ENCODE data around the gene SLK.

SLK gene

DNA sequence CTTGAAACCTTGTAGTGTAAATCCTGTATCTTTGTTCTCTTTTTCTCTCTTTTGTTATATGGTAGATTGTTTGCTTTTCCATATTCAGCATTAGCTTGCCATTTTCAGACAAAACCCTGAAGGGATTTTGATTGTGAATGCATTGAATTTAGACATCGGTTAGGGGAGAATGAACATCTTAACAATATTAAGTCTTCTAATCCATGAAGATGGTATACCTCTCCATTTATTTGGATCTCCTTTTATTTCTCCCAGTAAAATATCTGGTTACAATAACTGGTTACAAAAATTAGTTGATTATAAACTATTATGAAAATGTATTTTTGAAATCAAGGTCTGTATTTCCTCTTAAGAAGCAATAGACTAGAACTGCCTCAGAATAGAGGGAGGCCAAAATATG lies 12.4 kb upstream of the SLK start:
- H3K27me3 ChIP-seq (replicated peaks in 2 of 5; ENCODE audit: control insufficient read depth in 4 of 5, insufficient read depth in 5 of 5, low read length in 4 of 5), result peaks cover 0 to 2% (median 0%) of the 10 kb centered on the region in 5 experiments
- no peaks in the 10 kb centered on the region for H3K36me3 ChIP-seq (ENCODE audit: control insufficient read depth in 4 of 4, insufficient read depth in 4 of 4, low read length in 3 of 4)
- ChIA-PET POLR2A (no interaction called here), CTCF (interaction anchor here (0.6 kb wide), 1 partner anchor 24 kb away, joined by 3 read pairs; no protein-coding TSS in a partner anchor)
- H3K4me1 ChIP-seq (ENCODE audit: control extremely low read depth in 1 of 4, control insufficient read depth in 4 of 4, insufficient read depth in 4 of 4, low read length in 3 of 4), result no peaks in the 10 kb centered on the region
- H3K4me3 ChIP-seq (ENCODE audit: control insufficient read depth in 1 of 7, extremely low read depth in 1 of 7, insufficient read depth in 4 of 7, low read depth in 2 of 7, low read length in 6 of 7), result no peak overlapping the region
- H3K9me3 ChIP-seq (ENCODE audit: control extremely low read depth in 1 of 5, control insufficient read depth in 4 of 5, insufficient read depth in 2 of 5, low read depth in 1 of 5, low read length in 4 of 5), result peaks cover 0 to 2% (median 0%) of the 10 kb centered on the region in 5 experiments
- no CpG with 5 or more reads among the region's 1 CpG for WGBS (ENCODE audit: insufficient coverage)
- no peak for DNase-seq
- H3K27ac ChIP-seq (ENCODE audit: insufficient read depth in 1 of 2, low read depth in 1 of 2, low read length in 2 of 2, poor library complexity in 1 of 2, severe bottlenecking in 2 of 2), result no peak overlapping the region

DNA sequence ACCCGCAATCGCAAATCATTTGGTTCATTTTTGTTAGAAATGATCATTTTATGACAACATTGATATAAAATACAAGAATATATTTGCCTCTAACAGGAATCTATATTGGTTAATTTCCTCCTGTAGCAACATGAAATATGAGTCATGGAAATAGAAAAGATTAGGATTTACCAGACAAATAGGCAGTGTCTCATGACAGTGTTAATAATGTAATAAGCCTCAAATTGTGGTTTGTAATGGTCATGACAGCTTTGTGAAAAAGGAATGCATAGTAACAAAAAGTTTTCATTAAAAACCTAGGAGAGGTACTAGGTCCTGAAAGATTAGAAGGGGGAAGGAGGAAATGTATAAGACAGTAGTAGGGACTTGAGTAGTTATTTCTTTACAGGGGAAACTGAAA lies 7.9 kb upstream of the SLK start:
- no peak overlapping the region for H3K27ac ChIP-seq (ENCODE audit: insufficient read depth in 1 of 2, low read depth in 1 of 2, low read length in 2 of 2, poor library complexity in 1 of 2, severe bottlenecking in 2 of 2)
- H3K4me3 ChIP-seq (ENCODE audit: control insufficient read depth in 1 of 7, extremely low read depth in 1 of 7, insufficient read depth in 4 of 7, low read depth in 2 of 7, low read length in 6 of 7), result no peak overlapping the region
- WGBS (ENCODE audit: insufficient coverage), result no CpG with 5 or more reads among the region's 2 CpGs
- ChIA-PET POLR2A (no interaction called here), CTCF (no interaction called here)
- H3K36me3 ChIP-seq (ENCODE audit: control insufficient read depth in 4 of 4, insufficient read depth in 4 of 4, low read length in 3 of 4), result no peaks in the 10 kb centered on the region
- H3K4me1 ChIP-seq (ENCODE audit: control extremely low read depth in 1 of 4, control insufficient read depth in 4 of 4, insufficient read depth in 4 of 4, low read length in 3 of 4), result no peaks in the 10 kb centered on the region
- DNase-seq, result no peak
- H3K27me3 ChIP-seq (replicated peaks in 2 of 5; ENCODE audit: control insufficient read depth in 4 of 5, insufficient read depth in 5 of 5, low read length in 4 of 5), result peaks cover 0 to 2% (median 0%) of the 10 kb centered on the region in 5 experiments
- peaks cover 0 to 2% (median 0%) of the 10 kb centered on the region in 5 experiments for H3K9me3 ChIP-seq (ENCODE audit: control extremely low read depth in 1 of 5, control insufficient read depth in 4 of 5, insufficient read depth in 2 of 5, low read depth in 1 of 5, low read length in 4 of 5)

DNA sequence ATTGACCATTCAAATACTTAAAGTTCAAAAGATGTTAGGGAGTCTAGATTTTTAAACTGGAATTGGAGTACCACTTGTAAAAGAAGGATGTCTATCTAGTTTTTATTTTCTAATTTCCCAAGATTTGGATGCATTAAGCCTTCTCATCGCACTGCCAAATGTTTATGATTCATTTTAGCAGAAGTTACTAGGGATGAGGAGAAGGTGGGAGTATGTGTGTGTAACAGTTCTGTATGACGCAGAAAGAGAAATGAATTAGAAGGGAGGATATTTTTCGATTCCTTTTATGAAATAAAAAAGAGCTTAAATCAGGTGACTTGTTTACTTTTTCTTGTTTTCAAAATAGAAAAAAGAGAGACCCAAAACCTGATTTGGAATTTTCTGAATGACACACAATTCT lies 6.8 kb upstream of the SLK start:
- WGBS (ENCODE audit: insufficient coverage), result 100% methylated on average over 2 of the region's 3 CpGs
- Histone ChIP-seq H3K27ac (ENCODE audit: insufficient read depth in 1 of 2, low read depth in 1 of 2, low read length in 2 of 2, poor library complexity in 1 of 2, severe bottlenecking in 2 of 2) (no peak overlapping the region), H3K27me3 (replicated peaks in 2 of 5; ENCODE audit: control insufficient read depth in 4 of 5, insufficient read depth in 5 of 5, low read length in 4 of 5) (peaks cover 0 to 2% (median 0%) of the 10 kb centered on the region in 5 experiments), H3K4me1 (ENCODE audit: control extremely low read depth in 1 of 4, control insufficient read depth in 4 of 4, insufficient read depth in 4 of 4, low read length in 3 of 4) (no peaks in the 10 kb centered on the region), H3K4me3 (ENCODE audit: control insufficient read depth in 1 of 7, extremely low read depth in 1 of 7, insufficient read depth in 4 of 7, low read depth in 2 of 7, low read length in 6 of 7) (no peak overlapping the region), H3K9me3 (ENCODE audit: control extremely low read depth in 1 of 5, control insufficient read depth in 4 of 5, insufficient read depth in 2 of 5, low read depth in 1 of 5, low read length in 4 of 5) (no peaks in the 10 kb centered on the region), H3K36me3 (ENCODE audit: control insufficient read depth in 4 of 4, insufficient read depth in 4 of 4, low read length in 3 of 4) (no peaks in the 10 kb centered on the region)
- CTCF ChIA-PET, result no interaction called here
- DNase-seq, result no peak
- POLR2A ChIA-PET, result no interaction called here

DNA sequence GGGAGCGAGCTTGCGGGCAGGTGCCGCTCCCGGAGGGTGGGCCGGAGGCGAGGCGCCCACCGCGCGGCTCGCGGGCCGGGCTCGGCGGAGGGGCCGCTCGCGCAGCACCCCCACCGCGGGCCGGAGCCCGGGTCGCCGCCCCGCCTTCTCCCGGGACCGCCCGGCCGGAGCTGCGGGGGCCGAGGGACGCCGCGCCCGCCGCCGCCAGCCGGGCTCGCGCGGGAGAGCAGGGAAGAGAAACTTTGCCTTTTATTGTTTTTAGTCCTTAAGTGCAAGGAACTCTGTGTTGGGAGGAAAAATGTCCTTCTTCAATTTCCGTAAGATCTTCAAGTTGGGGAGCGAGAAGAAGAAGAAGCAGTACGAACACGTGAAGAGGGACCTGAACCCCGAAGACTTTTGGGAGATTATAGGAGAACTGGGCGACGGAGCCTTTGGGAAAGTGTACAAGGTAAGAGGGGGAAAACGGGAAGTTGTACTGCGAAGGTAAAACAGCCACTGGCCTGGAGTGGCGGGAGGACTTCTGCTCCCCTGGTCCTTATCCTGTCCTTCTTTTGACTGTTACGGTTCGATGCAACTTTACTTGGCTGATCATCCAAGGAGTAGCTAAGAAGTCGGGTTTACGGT lies 620 bp downstream of the SLK start:
- 0% methylated on average over 46 of the region's 55 CpGs for WGBS (ENCODE audit: insufficient coverage)
- CTCF ChIA-PET, result interaction anchor here (0.7 to 1.1 kb wide), 2 partner anchors 60 to 74 kb away, joined by 4 read pairs; no protein-coding TSS in a partner anchor
- Histone ChIP-seq H3K27ac (ENCODE audit: insufficient read depth in 1 of 2, low read depth in 1 of 2, low read length in 2 of 2, poor library complexity in 1 of 2, severe bottlenecking in 2 of 2) (peak overlapping the region; percentile 79 to 90), H3K4me3 (ENCODE audit: control insufficient read depth in 1 of 7, extremely low read depth in 1 of 7, insufficient read depth in 4 of 7, low read depth in 2 of 7, low read length in 6 of 7) (peak overlapping the region; percentile 80 to 99 (median 93)), H3K9me3 (ENCODE audit: control extremely low read depth in 1 of 5, control insufficient read depth in 4 of 5, insufficient read depth in 2 of 5, low read depth in 1 of 5, low read length in 4 of 5) (no peaks in the 10 kb centered on the region), H3K27me3 (replicated peaks in 2 of 5; ENCODE audit: control insufficient read depth in 4 of 5, insufficient read depth in 5 of 5, low read length in 4 of 5) (no peaks in the 10 kb centered on the region), H3K36me3 (ENCODE audit: control insufficient read depth in 4 of 4, insufficient read depth in 4 of 4, low read length in 3 of 4) (no peaks in the 10 kb centered on the region), H3K4me1 (ENCODE audit: control extremely low read depth in 1 of 4, control insufficient read depth in 4 of 4, insufficient read depth in 4 of 4, low read length in 3 of 4) (peaks cover 7 to 39% (median 31%) of the 10 kb centered on the region in 4 experiments)
- POLR2A ChIA-PET, result interaction anchor here (1.0 to 1.9 kb wide), 2 partner anchors 59 to 154 kb away, joined by 6 to 7 read pairs; partner anchors contain the start of gene SFR1
- DNase-seq, result peak; percentile 34 to 61 (median 52)

DNA sequence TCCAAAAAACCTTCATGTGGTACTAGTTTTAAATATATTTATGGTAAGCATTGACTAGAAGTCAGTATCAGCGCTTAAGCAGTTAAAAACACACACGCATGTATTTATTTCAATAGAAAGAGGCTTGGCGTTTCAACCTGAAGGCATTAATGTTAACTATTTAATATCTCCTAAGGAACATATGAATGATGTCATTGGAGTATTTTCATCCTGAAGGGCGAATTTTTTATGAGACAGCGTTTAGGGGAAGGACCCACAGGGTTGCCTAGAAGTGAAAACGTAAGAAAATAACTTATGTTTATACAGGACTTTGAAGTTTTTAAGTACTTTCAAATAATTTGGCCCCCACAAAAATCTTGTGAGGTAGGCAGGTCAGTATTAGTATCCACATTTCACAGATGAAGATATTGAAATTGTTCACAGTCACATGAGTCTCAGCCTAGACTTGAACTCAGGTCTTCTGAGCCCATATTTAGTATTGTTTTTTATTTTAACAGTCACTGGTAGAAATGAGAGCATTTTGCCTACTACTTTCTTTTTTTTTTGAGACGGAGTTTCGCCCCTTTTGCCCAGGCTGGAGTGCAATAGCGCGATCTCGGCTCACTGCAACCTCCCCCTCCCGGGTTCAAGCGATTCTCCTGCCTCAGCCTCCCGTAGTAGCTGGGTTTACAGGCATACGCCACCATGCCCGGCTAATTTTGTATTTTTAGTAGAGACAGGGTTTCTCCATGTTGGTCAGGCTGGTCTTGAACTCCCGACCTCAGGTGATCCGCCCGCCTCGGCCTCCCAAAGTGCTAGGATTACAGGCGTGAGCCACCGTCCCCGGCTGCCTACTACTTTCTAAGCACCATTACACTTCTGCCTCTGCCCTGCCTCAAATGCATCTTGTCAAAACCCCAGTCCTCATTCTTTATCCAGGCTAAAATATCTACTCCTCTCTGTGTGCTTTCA lies 1.8 kb downstream of the SLK start:
- Histone ChIP-seq H3K4me1 (ENCODE audit: control extremely low read depth in 1 of 4, control insufficient read depth in 4 of 4, insufficient read depth in 4 of 4, low read length in 3 of 4) (peaks cover 7 to 41% (median 32%) of the 10 kb centered on the region in 4 experiments), H3K36me3 (ENCODE audit: control insufficient read depth in 4 of 4, insufficient read depth in 4 of 4, low read length in 3 of 4) (no peaks in the 10 kb centered on the region), H3K27me3 (replicated peaks in 2 of 5; ENCODE audit: control insufficient read depth in 4 of 5, insufficient read depth in 5 of 5, low read length in 4 of 5) (no peaks in the 10 kb centered on the region), H3K4me3 (ENCODE audit: control insufficient read depth in 1 of 7, extremely low read depth in 1 of 7, insufficient read depth in 4 of 7, low read depth in 2 of 7, low read length in 6 of 7) (peak overlapping the region in 6 of 7 experiments; percentile 92 to 99 (median 94)), H3K27ac (ENCODE audit: insufficient read depth in 1 of 2, low read depth in 1 of 2, low read length in 2 of 2, poor library complexity in 1 of 2, severe bottlenecking in 2 of 2) (peak overlapping the region; percentile 79 to 90), H3K9me3 (ENCODE audit: control extremely low read depth in 1 of 5, control insufficient read depth in 4 of 5, insufficient read depth in 2 of 5, low read depth in 1 of 5, low read length in 4 of 5) (no peaks in the 10 kb centered on the region)
- ChIA-PET CTCF (interaction anchor here (0.7 to 1.1 kb wide), 4 partner anchors 20 to 154 kb away, joined by 3 to 4 read pairs (median 4); no protein-coding TSS in a partner anchor), POLR2A (interaction anchor here (0.5 to 1.0 kb wide), 2 partner anchors 14 to 153 kb away, joined by 3 to 7 read pairs; partner anchors contain the start of gene SFR1)
- 71% methylated on average over 14 of the region's 23 CpGs for WGBS (ENCODE audit: insufficient coverage)
- peak in 1 of 3 donors; percentile 25 for DNase-seq

DNA sequence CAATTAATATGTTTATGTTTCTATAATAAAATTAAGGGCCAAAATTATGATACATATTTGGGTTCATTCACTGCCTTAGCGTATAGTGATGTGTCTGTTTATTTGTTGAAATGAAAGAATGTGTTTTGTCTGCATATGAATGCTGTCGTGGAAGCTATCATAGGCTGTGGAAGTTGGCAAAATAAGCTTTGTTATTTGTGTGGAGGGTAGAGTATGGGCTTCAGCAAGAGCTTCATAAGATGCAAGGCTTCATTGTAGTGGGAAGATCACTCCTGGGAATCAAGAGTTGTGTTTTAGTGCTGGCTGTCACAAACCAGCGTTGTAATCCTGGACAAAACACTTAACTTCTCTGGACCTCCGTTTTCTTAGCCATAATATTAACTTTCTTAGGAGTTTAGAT lies 2.5 kb downstream of the SLK start:
- Histone ChIP-seq H3K27ac (ENCODE audit: insufficient read depth in 1 of 2, low read depth in 1 of 2, low read length in 2 of 2, poor library complexity in 1 of 2, severe bottlenecking in 2 of 2) (peak overlapping the region in 1 of 2 experiments; percentile 90), H3K36me3 (ENCODE audit: control insufficient read depth in 4 of 4, insufficient read depth in 4 of 4, low read length in 3 of 4) (peaks cover 0 to 3% (median 0%) of the 10 kb centered on the region in 4 experiments), H3K4me1 (ENCODE audit: control extremely low read depth in 1 of 4, control insufficient read depth in 4 of 4, insufficient read depth in 4 of 4, low read length in 3 of 4) (peaks cover 7 to 41% (median 32%) of the 10 kb centered on the region in 4 experiments), H3K27me3 (replicated peaks in 2 of 5; ENCODE audit: control insufficient read depth in 4 of 5, insufficient read depth in 5 of 5, low read length in 4 of 5) (no peaks in the 10 kb centered on the region), H3K9me3 (ENCODE audit: control extremely low read depth in 1 of 5, control insufficient read depth in 4 of 5, insufficient read depth in 2 of 5, low read depth in 1 of 5, low read length in 4 of 5) (no peaks in the 10 kb centered on the region), H3K4me3 (ENCODE audit: control insufficient read depth in 1 of 7, extremely low read depth in 1 of 7, insufficient read depth in 4 of 7, low read depth in 2 of 7, low read length in 6 of 7) (peak overlapping the region in 6 of 7 experiments; percentile 64 to 99 (median 94))
- no peak for DNase-seq
- ChIA-PET CTCF (interaction anchor here (1.0 to 1.3 kb wide), 4 partner anchors 9 to 153 kb away, joined by 3 read pairs; no protein-coding TSS in a partner anchor), POLR2A (no interaction called here)
- 43% methylated on average over 2 of the region's 4 CpGs for WGBS (ENCODE audit: insufficient coverage)
